BLaER1 (cell line): ENCODE data around the gene EFTUD2.
A peak's percentile ranks its signal among the peaks of the same experiment; 100 is the strongest.

Source experiments
- H3K27ac ChIP-seq: shearing (Covaris generic); formaldehyde crosslinking; 2 replicates; pipeline ENCODE4 v1.8.1; 2022
- H3K27me3 ChIP-seq: shearing (Covaris generic); formaldehyde crosslinking; 2 replicates; pipeline ENCODE4 v1.8.1; 2022
- H3K36me3 ChIP-seq: shearing (Covaris generic); formaldehyde crosslinking; 2 replicates; pipeline ENCODE4 v1.8.1; 2022
- H3K4me1 ChIP-seq: shearing (Covaris generic); formaldehyde crosslinking; 2 replicates; pipeline ENCODE4 v1.8.1; 2022
- H3K4me2 ChIP-seq: shearing (Covaris generic); formaldehyde crosslinking; 2 replicates; pipeline ENCODE4 v1.8.1; 2022
- H3K4me3 ChIP-seq: shearing (Covaris generic); formaldehyde crosslinking; 2 replicates; pipeline ENCODE4 v1.8.1; 2022
- H3K9ac ChIP-seq: shearing (Covaris generic); formaldehyde crosslinking; 2 replicates; pipeline ENCODE4 v1.8.1; 2022
- H3K9me3 ChIP-seq: shearing (Covaris generic); formaldehyde crosslinking; 2 replicates; pipeline ENCODE4 v1.8.1; 2022
- H4K20me1 ChIP-seq: shearing (Covaris generic); formaldehyde crosslinking; 2 replicates; pipeline ENCODE4 v1.8.1; 2022
- Cebpa-rat ChIP-seq: shearing (Covaris generic); IDR thresholded peaks from 2 replicates; pipeline ENCODE4 v1.8.1; 2022

EFTUD2 gene

DNA sequence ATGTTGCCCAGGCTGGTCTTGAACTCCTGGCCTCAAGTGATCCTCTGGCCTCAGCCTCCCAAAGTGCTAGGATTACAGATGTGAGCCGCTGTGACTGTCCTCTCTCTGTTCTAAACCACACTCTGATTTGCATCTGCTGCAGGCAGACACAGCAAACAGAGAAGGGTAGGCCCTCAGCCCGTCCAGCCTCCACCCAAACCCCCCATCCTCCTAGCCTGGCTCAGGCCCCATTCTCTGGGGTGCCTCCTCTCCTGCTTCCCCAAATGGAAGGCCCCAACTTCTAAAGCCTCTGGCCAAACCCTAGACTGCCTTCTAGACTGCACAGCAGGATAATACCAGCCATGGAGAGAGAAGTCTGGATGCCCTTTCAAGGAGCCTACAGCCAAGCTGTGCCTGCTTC, 20.2 kb upstream of the EFTUD2 start:
- H3K4me3 ChIP-seq = no peak overlapping the region
- H3K9me3 ChIP-seq = no peaks in the 10 kb centered on the region
- peaks cover 4% of the 10 kb centered on the region; the same call in 1 of the 2 replicates for H3K36me3 ChIP-seq
- peak overlapping the region; percentile 9; the same call in 1 of the 2 replicates for H3K9ac ChIP-seq
- H3K4me2 ChIP-seq = peak overlapping the region; percentile 72
- peaks cover 10% of the 10 kb centered on the region; the same call in 1 of the 2 replicates for H3K27me3 ChIP-seq
- H3K4me1 ChIP-seq = peaks cover 36% of the 10 kb centered on the region
- TF ChIP-seq Cebpa-rat = no peak
- no peak overlapping the region; the same call in 1 of the 2 replicates for H3K27ac ChIP-seq
- no peaks in the 10 kb centered on the region for H4K20me1 ChIP-seq

DNA sequence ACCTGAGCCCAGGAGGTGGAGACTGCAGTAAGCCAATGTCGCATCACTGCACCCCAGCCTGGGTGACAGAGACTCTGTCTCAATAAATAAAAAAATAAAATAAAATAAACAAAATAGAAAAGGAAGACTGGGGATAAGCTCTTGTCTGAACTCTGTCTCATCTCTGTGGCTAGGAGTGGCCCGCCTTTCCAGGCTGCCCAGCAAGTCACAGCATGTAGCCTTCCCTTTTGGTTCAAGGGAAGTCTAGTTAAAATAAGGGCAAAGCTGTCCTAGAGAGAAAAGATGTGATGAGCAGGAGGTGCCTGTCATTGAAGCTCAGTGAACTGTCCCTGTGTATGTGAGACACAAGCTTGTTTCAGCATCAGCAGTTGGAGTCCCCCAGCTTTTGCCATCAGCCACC, 18.8 kb upstream of the EFTUD2 start:
- H3K4me1 ChIP-seq = peaks cover 43% of the 10 kb centered on the region
- no peaks in the 10 kb centered on the region for H3K36me3 ChIP-seq
- H3K4me2 ChIP-seq = no peak overlapping the region
- 0 out of 2 replicates have a peak overlapping the region, but pooled peaks have one; percentile 41 for H3K9ac ChIP-seq
- no peak overlapping the region for H3K4me3 ChIP-seq
- no peak overlapping the region for H3K27ac ChIP-seq
- H4K20me1 ChIP-seq = no peaks in the 10 kb centered on the region
- H3K27me3 ChIP-seq = peaks cover 21% of the 10 kb centered on the region
- TF ChIP-seq Cebpa-rat = no peak
- H3K9me3 ChIP-seq = no peaks in the 10 kb centered on the region

DNA sequence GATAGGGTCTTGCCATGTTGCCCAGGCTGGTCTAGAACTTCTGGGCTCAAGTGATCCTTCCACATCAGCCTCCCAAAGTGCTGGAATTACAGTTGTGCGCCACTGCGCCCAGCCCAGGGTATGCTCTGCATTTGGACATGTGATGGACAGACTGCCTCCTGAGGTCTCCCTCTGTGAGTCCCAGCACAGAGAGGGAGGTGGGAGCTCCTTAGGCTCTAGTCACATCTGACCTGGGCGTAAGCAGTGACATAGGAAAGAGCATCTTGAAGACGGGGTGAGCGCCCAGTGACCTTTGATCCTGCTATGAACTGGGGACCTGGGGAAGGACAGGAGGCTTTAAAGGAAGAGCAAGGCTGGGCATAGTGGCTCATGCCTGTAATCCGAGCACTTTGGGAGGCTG, 18.2 kb upstream of the EFTUD2 start:
- Histone ChIP-seq H3K4me2 (no peak overlapping the region), H3K27me3 (peaks cover 27% of the 10 kb centered on the region), H4K20me1 (no peaks in the 10 kb centered on the region), H3K9ac (no peak overlapping the region), H3K4me1 (peaks cover 43% of the 10 kb centered on the region), H3K9me3 (no peaks in the 10 kb centered on the region), H3K36me3 (no peaks in the 10 kb centered on the region), H3K4me3 (no peak overlapping the region), H3K27ac (no peak overlapping the region)
- TF ChIP-seq Cebpa-rat = no peak

DNA sequence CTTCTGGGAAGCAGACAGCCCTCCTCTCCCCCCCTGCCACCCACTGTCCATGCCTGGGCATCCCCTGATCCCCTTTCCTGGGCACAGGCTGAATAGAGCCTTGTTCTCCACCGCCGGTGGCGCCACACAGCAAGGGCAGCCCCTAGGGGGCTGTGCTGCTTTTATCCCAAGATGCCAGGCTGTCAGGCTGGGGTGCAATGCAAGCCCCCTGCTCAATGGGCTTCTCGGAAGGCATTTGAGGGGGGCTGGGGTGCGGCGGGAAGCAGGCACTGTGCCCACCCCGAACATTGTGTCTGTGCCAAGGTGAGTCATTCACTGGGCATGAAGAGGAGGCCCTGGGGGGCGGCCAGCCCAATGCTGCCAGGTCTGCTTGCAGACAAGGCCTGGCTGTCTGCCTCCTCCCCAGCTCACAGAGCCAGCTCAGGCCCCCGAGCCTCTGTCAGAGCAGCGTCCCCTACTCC, 17.6 kb upstream of the EFTUD2 start:
- H3K4me3 ChIP-seq = no peak overlapping the region
- no peak for TF ChIP-seq Cebpa-rat
- H3K4me2 ChIP-seq = no peak overlapping the region
- H4K20me1 ChIP-seq = no peaks in the 10 kb centered on the region
- H3K4me1 ChIP-seq = peaks cover 36% of the 10 kb centered on the region
- H3K27me3 ChIP-seq = peaks cover 33% of the 10 kb centered on the region
- H3K36me3 ChIP-seq = no peaks in the 10 kb centered on the region
- H3K9me3 ChIP-seq = no peaks in the 10 kb centered on the region
- no peak overlapping the region for H3K27ac ChIP-seq
- H3K9ac ChIP-seq = no peak overlapping the region

DNA sequence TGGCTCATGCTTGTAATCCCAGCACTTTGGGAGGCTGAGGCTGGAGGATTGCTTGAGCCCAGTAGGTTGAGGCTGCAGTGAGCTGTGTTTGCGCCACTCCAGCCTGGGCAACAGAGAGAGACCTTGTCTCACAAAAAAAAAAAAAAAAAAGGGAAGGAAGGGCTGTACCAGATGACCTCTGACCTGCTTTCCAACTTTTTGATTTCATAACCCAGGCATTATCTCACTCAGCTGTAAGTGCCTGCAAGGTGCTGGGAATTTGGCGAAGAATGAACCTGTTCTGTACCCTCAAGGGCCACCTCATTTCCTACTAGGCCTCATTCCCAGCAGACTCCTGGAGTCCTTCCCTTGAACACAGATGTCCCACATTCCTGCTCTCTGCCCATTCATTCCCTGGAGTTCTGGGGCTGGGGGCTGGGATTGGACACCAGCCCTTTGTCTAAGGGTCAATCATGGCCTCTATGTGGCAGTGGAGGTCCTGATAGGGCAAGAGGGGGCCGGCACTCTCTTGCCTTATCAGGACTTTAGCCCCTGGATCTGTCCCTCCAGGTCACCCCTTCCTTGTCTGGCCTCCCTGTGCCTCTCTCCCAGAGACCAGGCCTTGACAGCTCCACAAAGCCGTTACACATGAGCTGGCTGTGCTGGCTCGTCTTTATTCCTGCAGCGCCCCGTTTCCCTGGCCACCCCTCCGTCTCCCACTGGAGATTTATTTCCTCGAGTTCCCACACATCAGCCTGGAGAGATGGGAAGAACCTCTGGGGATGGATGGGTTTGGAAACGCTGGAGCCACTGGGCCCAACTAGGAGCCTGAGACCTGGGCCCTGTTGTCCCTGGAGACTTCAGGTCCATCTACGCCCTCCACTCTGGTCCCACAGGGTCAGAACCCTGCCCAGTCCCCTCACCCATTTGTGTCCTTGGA, 16.9 kb upstream of the EFTUD2 start:
- peaks cover 40% of the 10 kb centered on the region for H3K27me3 ChIP-seq
- H3K4me3 ChIP-seq = no peak overlapping the region
- no peak for TF ChIP-seq Cebpa-rat
- no peak overlapping the region for H3K27ac ChIP-seq
- no peak overlapping the region for H3K9ac ChIP-seq
- H3K9me3 ChIP-seq = no peaks in the 10 kb centered on the region
- H3K4me1 ChIP-seq = peaks cover 36% of the 10 kb centered on the region
- H4K20me1 ChIP-seq = no peaks in the 10 kb centered on the region
- H3K4me2 ChIP-seq = no peak overlapping the region
- no peaks in the 10 kb centered on the region for H3K36me3 ChIP-seq

DNA sequence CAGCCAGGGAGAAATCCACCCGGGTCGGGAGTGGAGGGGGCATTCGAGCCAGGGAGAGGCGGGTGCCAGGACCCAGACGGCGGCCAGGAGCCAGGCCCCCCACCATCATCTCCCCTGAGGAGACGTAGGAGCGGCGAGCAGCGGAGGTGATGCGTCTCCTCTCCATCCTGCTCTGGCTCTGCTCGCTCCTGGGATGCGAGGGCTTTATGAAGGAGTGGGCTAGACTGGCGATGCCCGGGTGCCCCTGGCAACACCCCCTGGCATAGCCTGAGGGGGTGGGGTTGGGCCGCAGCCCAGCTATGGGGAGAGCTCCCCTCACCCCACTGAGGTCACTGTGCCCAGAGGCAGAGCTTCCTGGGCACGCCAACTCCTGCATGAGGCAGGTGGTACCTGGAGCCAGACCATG, 16.1 kb upstream of the EFTUD2 start, which contains the start of gene GFAP:
GFAP (minus strand) TSS at position 180 of the 406 bp plus-strand sequence; CDS start at position 166, 14 bp downstream.
- Histone ChIP-seq H3K9me3 (no peaks in the 10 kb centered on the region), H3K27ac (no peak within 1 kb of the TSS), H3K36me3 (no peaks in the 10 kb centered on the region), H4K20me1 (no peaks in the 10 kb centered on the region), H3K4me1 (peaks cover 36% of the 10 kb centered on the region), H3K9ac (no peak within 1 kb of the TSS), H3K27me3 (peaks cover 48% of the 10 kb centered on the region), H3K4me3 (no peak within 1 kb of the TSS), H3K4me2 (peak within 1 kb of the TSS; percentile 19; the same call in 1 of the 2 replicates)
- TF ChIP-seq Cebpa-rat = no peak

DNA sequence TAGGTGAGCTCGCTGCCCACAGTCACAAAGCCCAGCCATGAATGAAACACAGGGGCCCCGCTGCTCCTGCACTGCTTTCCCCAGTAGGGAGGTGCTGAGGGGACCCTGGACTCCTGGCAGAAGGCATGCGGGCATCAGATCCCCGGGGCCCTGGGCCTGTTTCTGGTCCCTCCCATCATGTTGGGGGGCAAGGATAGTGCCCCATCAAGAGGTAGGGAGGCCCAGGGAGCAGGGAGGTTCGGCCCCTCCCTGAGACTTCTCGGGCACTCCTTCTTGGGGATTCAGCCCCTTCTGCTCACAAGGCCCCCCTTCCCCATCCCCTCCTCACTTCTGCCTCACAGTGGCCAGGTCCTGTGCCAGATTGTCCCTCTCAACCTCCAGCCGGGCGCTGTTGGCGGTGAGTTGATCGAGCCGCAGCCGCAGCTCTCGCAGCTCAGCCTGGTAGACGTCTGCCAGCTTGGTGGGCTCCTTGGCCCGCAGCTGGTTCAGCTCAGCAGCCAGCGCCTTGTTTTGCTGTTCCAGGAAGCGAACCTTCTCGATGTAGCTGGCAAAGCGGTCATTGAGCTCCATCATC, 15.5 kb upstream of the EFTUD2 start:
- Histone ChIP-seq H4K20me1 (no peaks in the 10 kb centered on the region), H3K4me3 (no peak overlapping the region), H3K9ac (no peak overlapping the region), H3K9me3 (no peaks in the 10 kb centered on the region), H3K36me3 (no peaks in the 10 kb centered on the region), H3K27me3 (peaks cover 52% of the 10 kb centered on the region), H3K27ac (no peak overlapping the region), H3K4me1 (peaks cover 36% of the 10 kb centered on the region), H3K4me2 (no peak overlapping the region; the same call in 1 of the 2 replicates)
- TF ChIP-seq Cebpa-rat = no peak

DNA sequence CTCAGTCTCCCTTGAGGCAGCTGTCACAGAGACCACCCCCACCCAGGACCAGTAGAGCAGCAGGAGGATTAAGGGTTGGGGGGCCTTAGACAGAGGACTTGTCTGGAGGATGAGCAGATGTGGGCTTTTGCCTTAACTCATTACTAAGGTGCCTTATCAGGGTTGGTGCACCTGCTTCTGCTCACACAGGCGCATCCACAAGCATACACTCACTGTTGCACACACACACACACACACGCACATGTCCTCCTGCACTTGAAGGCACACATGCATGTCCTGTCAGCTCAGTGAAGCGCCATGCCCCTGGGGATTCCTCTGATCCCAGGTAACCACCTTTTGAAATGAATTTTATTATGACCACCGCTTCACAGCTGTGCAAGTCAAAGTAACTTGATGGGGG, 14.9 kb upstream of the EFTUD2 start:
- Histone ChIP-seq H3K4me3 (no peak overlapping the region), H3K27me3 (peaks cover 52% of the 10 kb centered on the region), H4K20me1 (no peaks in the 10 kb centered on the region), H3K36me3 (no peaks in the 10 kb centered on the region), H3K27ac (no peak overlapping the region), H3K4me1 (peaks cover 36% of the 10 kb centered on the region), H3K9me3 (no peaks in the 10 kb centered on the region), H3K9ac (no peak overlapping the region), H3K4me2 (peak overlapping the region; percentile 19; the same call in 1 of the 2 replicates)
- TF ChIP-seq Cebpa-rat = no peak

DNA sequence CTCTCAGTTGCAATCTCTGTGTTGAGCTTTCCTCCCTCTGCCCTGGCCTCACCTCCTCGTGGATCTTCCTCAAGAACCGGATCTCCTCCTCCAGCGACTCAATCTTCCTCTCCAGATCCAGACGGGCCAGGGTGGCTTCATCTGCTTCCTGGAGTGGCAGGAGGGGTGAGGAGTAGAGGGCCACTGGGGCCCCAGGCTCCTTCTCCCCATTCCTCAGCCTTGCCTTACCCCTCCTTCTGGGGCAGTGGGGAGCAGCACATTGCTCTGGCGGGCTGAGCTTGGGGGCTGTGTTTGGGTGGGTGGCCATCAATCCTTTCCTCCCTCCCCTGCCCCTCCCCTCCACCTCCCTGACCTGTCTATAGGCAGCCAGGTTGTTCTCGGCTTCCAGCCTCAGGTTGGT, 14.4 kb upstream of the EFTUD2 start:
- H3K4me1 ChIP-seq = peaks cover 41% of the 10 kb centered on the region
- no peak for TF ChIP-seq Cebpa-rat
- H3K27ac ChIP-seq = no peak overlapping the region
- H3K9ac ChIP-seq = no peak overlapping the region
- H4K20me1 ChIP-seq = no peaks in the 10 kb centered on the region
- peak overlapping the region; percentile 19; the same call in 1 of the 2 replicates for H3K4me2 ChIP-seq
- no peaks in the 10 kb centered on the region for H3K9me3 ChIP-seq
- no peaks in the 10 kb centered on the region for H3K36me3 ChIP-seq
- H3K4me3 ChIP-seq = no peak overlapping the region
- peaks cover 52% of the 10 kb centered on the region for H3K27me3 ChIP-seq
